Naive thymus-derived CD4-positive, alpha-beta T cell (primary cell): ENCODE results near the gene TRDN. TPM values are rescaled to one million over a fixed set of nuclear protein-coding genes. Genes with fewer than 3 reads are reported as not detected.

Experiments
- ATAC-seq: fragments of 150-1000 bp; cut with Tn5 transposase; 2 replicates; pipeline ENCODE4 v1.10.0; 2021; ENCODE audit warnings: mild to moderate bottlenecking, moderate library complexity
- CTCF ChIA-PET: fragments of 350-600 bp; sonication (Branson Sonifier 250); formaldehyde crosslinking; loops from one replicate; lab custom pipeline; 2021; ENCODE audit warnings: antibody characterized with exemption; lab: Charles Lee
- POLR2A ChIA-PET: fragments of 350-600 bp; sonication (Branson Sonifier 250); formaldehyde crosslinking; loops from one replicate; lab custom pipeline; 2021; ENCODE audit warnings: antibody characterized with exemption, inconsistent platforms; lab: Charles Lee
- DNase-seq, 9 donors: peaks; one replicate each; pipeline versions ENCODE4 v3.0.0 to v3.0.0-alpha.2; 2020 to 2022; ENCODE audit warnings: mixed read lengths in 1 of 9
- H3K27ac ChIP-seq: one replicate; pipeline ENCODE4 v1.7.0; 2013; ENCODE audit warnings: mild to moderate bottlenecking, low read depth, low read length, moderate library complexity
- H3K27me3 ChIP-seq, 2 donors: one replicate each; pipeline ENCODE4 v1.7.0; 2013; ENCODE audit warnings: low read length in 2 of 2, mild to moderate bottlenecking in 2 of 2, moderate library complexity in 2 of 2; ENCODE audit not compliant: control insufficient read depth in 2 of 2, insufficient read depth in 2 of 2
- H3K36me3 ChIP-seq, 3 experiments: 1 replicate in 2 of 3; 2 replicates in 1 of 3; pipeline ENCODE4 v1.7.0; 2013; ENCODE audit warnings: low read length in 3 of 3, mild to moderate bottlenecking in 3 of 3, moderate library complexity in 1 of 3; ENCODE audit not compliant: insufficient read depth in 3 of 3, control insufficient read depth in 2 of 3
- H3K4me1 ChIP-seq, 2 donors: one replicate each; pipeline ENCODE4 v1.7.0; 2013; ENCODE audit warnings: low read length in 2 of 2, mild to moderate bottlenecking in 2 of 2, moderate library complexity in 1 of 2; ENCODE audit not compliant: control insufficient read depth in 2 of 2, insufficient read depth in 2 of 2
- H3K4me3 ChIP-seq: 2 replicates; pipeline ENCODE4 v1.7.0; 2013; ENCODE audit warnings: mild to moderate bottlenecking, low read length
- H3K9me3 ChIP-seq, 3 experiments: 1 replicate in 2 of 3; 2 replicates in 1 of 3; pipeline ENCODE4 v1.7.0; 2013; ENCODE audit warnings: low read length in 3 of 3; ENCODE audit not compliant: control insufficient read depth in 2 of 3
- H3K27ac Mint-ChIP-seq, 9 donors: one replicate each; pipeline ENCODE4 v1.8.0; 2020 to 2022; ENCODE audit warnings: mixed read lengths in 9 of 9, mild to moderate bottlenecking in 8 of 9, moderate library complexity in 5 of 9, inconsistent platforms in 2 of 9
- H3K27me3 Mint-ChIP-seq, 5 donors: one replicate each; pipeline ENCODE4 v1.8.0; 2021 to 2022; ENCODE audit warnings: mixed read lengths in 5 of 5, mild to moderate bottlenecking in 1 of 5
- H3K36me3 Mint-ChIP-seq, 5 donors: one replicate each; pipeline ENCODE4 v1.8.0; 2020 to 2022; ENCODE audit warnings: mixed read lengths in 5 of 5, mild to moderate bottlenecking in 3 of 5, inconsistent platforms in 1 of 5
- H3K4me1 Mint-ChIP-seq, 7 donors: one replicate each; pipeline ENCODE4 v1.8.0; 2020 to 2022; ENCODE audit warnings: mixed read lengths in 7 of 7, mild to moderate bottlenecking in 3 of 7, inconsistent platforms in 1 of 7
- H3K4me3 Mint-ChIP-seq, 10 donors: one replicate each; pipeline ENCODE4 v1.8.0; 2020 to 2022; ENCODE audit warnings: mild to moderate bottlenecking in 10 of 10, mixed read lengths in 10 of 10, moderate library complexity in 6 of 10, inconsistent platforms in 2 of 10
- H3K9me3 Mint-ChIP-seq, 11 donors: one replicate each; pipeline ENCODE4 v1.8.0; 2020 to 2022; ENCODE audit warnings: mixed read lengths in 11 of 11, mild to moderate bottlenecking in 4 of 11, inconsistent platforms in 1 of 11, moderate library complexity in 1 of 11
- intact Hi-C, 2 donors: fragments of 100-400 bp; cut with micrococcal nuclease; formaldehyde crosslinking; loops; one replicate each; pipeline ENCODE4 v1.15.1; 2023
- polyA plus RNA-seq, 2 donors: library from polyadenylated mRNA; unstranded; fragments of 300-500 nt; fragmentation: Illumina TruSeq; gene quantifications; one replicate each; pipeline ENCODE4 v1.2.3, GENCODE V29; 2021
- total RNA-seq, 6 experiments: library from RNA in 5 of 6; stranded (reverse) in 5 of 6; gene quantifications; 1 replicate in 5 of 6; 2 replicates in 1 of 6; pipeline ENCODE4 v1.2.3 and lab custom pipeline; 2021 to 2026

The TRDN gene
- total and polyA plus RNA-seq, 7 experiments from 2014 or later, result not detected

DNA sequence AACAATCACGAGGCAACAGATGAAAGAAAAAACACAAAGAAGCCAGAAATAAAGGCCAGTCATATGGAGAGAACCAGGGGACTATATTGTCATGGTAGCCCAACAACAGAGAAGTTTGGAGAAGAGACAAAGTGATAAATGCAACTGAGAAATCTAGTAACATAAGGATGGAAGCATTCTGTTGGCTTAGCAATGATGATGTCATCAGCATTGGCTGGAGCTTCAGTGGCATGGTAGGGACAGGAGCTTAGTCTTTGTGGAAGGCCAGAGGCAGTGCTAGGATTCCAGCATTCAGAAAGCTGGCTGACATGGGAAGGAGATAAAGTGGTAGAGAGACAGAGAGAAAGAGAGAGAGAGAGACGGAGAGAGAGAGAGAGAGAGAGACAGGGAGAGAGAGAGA, 276.4 kb downstream of the TRDN start:
- H3K9me3 Mint-ChIP-seq, result peaks cover 0 to 15% (median 1%) of the 10 kb centered on the region in 11 donors
- Histone ChIP-seq H3K27ac (no peak overlapping the region), H3K4me1 (no peaks in the 10 kb centered on the region), H3K9me3 (no peaks in the 10 kb centered on the region), H3K36me3 (no peaks in the 10 kb centered on the region), H3K4me3 (no peak overlapping the region), H3K27me3 (no peaks in the 10 kb centered on the region)
- no peak overlapping the region for H3K4me3 Mint-ChIP-seq
- no peaks in the 10 kb centered on the region for H3K4me1 Mint-ChIP-seq
- CTCF ChIA-PET, result no interaction called here
- DNase-seq (no peak), ATAC-seq (no peak)
- POLR2A ChIA-PET, result no interaction called here
- no peaks in the 10 kb centered on the region for H3K36me3 Mint-ChIP-seq
- no peaks in the 10 kb centered on the region for H3K27me3 Mint-ChIP-seq
- no peak overlapping the region for H3K27ac Mint-ChIP-seq
- intact Hi-C loops, result no loop called here

DNA sequence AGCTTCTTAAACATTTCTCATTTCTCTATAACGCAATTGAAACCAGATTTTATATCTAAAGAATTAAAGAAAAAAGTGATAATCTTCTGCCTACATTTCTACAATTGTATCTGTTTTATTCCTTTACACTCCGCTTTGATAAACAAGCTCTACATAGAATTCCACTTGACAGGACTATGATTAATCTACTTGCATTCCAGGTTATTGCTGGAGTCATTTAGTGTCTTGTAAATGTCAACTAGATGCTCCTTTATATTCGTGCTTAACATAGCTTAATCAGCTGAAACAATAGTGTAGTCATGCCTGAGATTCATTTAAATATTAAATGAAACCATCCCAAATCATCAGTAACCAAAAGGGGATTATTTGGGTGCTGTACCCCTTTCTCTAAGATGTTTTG, 284.0 kb downstream of the TRDN start:
- no peak overlapping the region for H3K4me3 ChIP-seq
- H3K27me3 ChIP-seq, result no peaks in the 10 kb centered on the region
- Mint-ChIP-seq H3K36me3 (no peaks in the 10 kb centered on the region), H3K27ac (no peak overlapping the region), H3K4me1 (no peaks in the 10 kb centered on the region), H3K9me3 (peaks cover 0 to 7% (median 0%) of the 10 kb centered on the region in 11 donors), H3K4me3 (no peak overlapping the region), H3K27me3 (no peaks in the 10 kb centered on the region)
- CTCF ChIA-PET, result no interaction called here
- DNase-seq (no peak), ATAC-seq (no peak)
- no peak overlapping the region for H3K27ac ChIP-seq
- POLR2A ChIA-PET, result no interaction called here
- H3K9me3 ChIP-seq, result no peaks in the 10 kb centered on the region
- intact Hi-C loops, result no loop called here
- no peaks in the 10 kb centered on the region for H3K36me3 ChIP-seq
- H3K4me1 ChIP-seq, result no peaks in the 10 kb centered on the region

DNA sequence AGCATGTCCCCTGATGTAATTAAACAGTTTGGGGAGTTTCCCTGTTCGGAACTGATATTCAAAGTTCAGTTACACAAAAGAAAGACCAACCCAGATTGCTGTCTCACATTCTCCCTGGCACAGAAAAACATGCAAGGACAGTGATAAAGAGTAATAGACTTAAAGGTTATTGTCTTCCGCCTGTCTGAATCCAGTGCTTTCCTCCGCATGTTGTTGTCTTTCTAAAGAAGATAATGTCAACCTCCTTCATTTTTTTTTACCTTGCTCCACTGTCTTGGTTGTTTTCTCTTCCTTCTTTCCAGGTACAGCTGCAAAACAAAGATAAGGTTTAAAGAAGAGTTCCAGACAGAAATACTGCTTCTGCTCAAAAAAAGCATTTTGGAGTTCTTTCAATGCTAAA, 284.5 kb downstream of the TRDN start:
- Histone ChIP-seq H3K36me3 (no peaks in the 10 kb centered on the region), H3K9me3 (no peaks in the 10 kb centered on the region), H3K4me3 (no peak overlapping the region), H3K27ac (no peak overlapping the region), H3K4me1 (no peaks in the 10 kb centered on the region), H3K27me3 (no peaks in the 10 kb centered on the region)
- ChIA-PET CTCF (no interaction called here), POLR2A (no interaction called here)
- ATAC-seq, result no peak
- Mint-ChIP-seq H3K4me1 (no peaks in the 10 kb centered on the region), H3K4me3 (no peak overlapping the region), H3K9me3 (peaks cover 0 to 7% (median 0%) of the 10 kb centered on the region in 11 donors), H3K27ac (no peak overlapping the region), H3K27me3 (no peaks in the 10 kb centered on the region), H3K36me3 (no peaks in the 10 kb centered on the region)
- intact Hi-C loops, result no loop called here
- DNase-seq, result no peak

DNA sequence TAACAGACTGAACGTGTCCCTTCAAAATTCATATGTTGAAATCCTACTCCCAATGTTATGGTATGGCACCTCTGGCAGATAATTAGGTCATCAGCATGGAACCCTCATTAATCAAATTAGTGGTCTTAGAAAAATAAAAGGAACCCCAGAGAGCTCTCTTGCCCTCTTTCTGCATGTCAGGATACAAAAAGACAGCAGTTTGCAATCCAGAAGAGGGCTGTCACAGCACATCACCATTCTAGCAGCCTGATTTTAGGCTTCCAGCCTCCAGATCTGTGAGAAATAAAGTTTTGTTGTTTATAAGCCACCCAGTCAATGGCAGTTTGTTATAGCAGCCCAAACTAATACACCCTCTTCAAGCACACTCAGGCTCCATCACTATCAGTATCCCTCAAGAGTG, 292.9 kb downstream of the TRDN start:
- DNase-seq, result no peak
- no peaks in the 10 kb centered on the region for H3K27me3 ChIP-seq
- no peak overlapping the region for H3K27ac Mint-ChIP-seq
- H3K4me3 Mint-ChIP-seq, result no peak overlapping the region
- H3K36me3 ChIP-seq, result no peaks in the 10 kb centered on the region
- ChIA-PET CTCF (no interaction called here), POLR2A (no interaction called here)
- no peaks in the 10 kb centered on the region for H3K4me1 Mint-ChIP-seq
- intact Hi-C loops, result no loop called here
- ATAC-seq, result no peak
- H3K4me1 ChIP-seq, result no peaks in the 10 kb centered on the region
- no peaks in the 10 kb centered on the region for H3K36me3 Mint-ChIP-seq
- H3K9me3 Mint-ChIP-seq, result peaks cover 0 to 3% (median 0%) of the 10 kb centered on the region in 11 donors
- H3K27me3 Mint-ChIP-seq, result no peaks in the 10 kb centered on the region
- H3K4me3 ChIP-seq, result no peak overlapping the region
- H3K27ac ChIP-seq, result no peak overlapping the region
- no peaks in the 10 kb centered on the region for H3K9me3 ChIP-seq

DNA sequence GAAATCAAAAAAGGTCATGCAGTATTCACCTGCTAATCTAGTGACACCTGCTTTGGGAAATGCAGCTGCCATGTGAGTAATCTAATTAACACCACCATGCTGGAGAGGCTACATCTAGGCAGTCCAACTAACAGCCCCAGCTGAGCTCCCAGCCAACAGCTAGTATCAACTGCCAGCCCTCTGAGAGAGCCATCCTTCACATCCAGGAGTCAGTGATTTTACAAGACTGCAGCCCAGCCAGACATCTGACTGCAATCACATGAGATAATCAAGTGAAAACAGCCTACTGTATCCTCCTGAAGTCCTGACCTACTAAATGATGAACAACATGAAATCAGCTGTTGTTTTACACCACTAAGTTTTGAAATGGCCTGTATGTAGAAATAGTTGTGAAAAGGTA, 298.4 kb downstream of the TRDN start:
- no peak overlapping the region for H3K27ac ChIP-seq
- no peaks in the 10 kb centered on the region for H3K27me3 Mint-ChIP-seq
- H3K9me3 Mint-ChIP-seq, result peaks cover 0 to 2% (median 0%) of the 10 kb centered on the region in 11 donors
- ChIA-PET CTCF (no interaction called here), POLR2A (no interaction called here)
- DNase-seq, result no peak
- H3K4me3 Mint-ChIP-seq, result no peak overlapping the region
- H3K27ac Mint-ChIP-seq, result no peak overlapping the region
- no peaks in the 10 kb centered on the region for H3K9me3 ChIP-seq
- no peaks in the 10 kb centered on the region for H3K36me3 ChIP-seq
- no peaks in the 10 kb centered on the region for H3K36me3 Mint-ChIP-seq
- intact Hi-C loops, result no loop called here
- no peaks in the 10 kb centered on the region for H3K27me3 ChIP-seq
- no peaks in the 10 kb centered on the region for H3K4me1 Mint-ChIP-seq
- no peak for ATAC-seq
- H3K4me3 ChIP-seq, result no peak overlapping the region
- H3K4me1 ChIP-seq, result no peaks in the 10 kb centered on the region

DNA sequence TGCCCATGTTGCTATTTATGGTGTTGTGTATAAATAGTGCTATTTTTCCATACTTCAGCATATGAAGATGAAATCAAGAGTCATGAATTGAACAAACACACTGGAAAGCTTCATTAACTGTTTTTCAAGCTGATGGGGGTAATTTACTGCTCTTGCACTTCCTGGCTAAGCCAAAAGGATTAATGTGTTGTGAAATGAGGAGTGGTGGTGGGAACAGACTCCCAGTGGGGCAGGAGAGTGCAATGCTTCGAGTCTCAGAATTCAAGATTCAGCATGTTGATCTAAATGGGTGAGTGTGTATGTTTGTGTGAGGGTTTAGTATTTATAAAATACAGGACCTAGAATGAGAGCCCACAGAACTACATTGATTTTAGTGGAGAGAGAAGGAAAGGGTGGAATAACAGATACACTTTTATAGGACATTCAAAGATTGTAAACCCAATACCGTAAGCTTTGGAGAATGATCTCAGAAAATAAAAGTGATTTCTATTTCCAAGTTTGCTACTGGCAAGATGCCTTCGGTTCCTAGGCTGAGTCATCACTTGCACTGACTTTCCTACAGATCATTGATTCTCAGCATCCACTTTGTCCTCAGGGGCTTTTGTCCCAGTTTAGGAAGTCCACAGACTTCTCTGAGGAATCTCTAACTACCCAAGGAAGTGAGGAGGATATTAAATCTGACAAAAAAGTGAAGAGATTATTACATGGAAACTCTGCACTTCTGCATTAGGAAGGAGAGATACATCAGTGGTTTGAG, 303.6 kb downstream of the TRDN start:
- no peak for ATAC-seq
- H3K27ac ChIP-seq, result no peak overlapping the region
- H3K27me3 ChIP-seq, result no peaks in the 10 kb centered on the region
- peaks cover 0 to 4% (median 0%) of the 10 kb centered on the region in 11 donors for H3K9me3 Mint-ChIP-seq
- H3K27ac Mint-ChIP-seq, result no peak overlapping the region
- POLR2A ChIA-PET, result no interaction called here
- no peak overlapping the region for H3K4me3 Mint-ChIP-seq
- DNase-seq, result no peak
- no peaks in the 10 kb centered on the region for H3K4me1 ChIP-seq
- CTCF ChIA-PET, result no interaction called here
- no peaks in the 10 kb centered on the region for H3K27me3 Mint-ChIP-seq
- no peaks in the 10 kb centered on the region for H3K36me3 ChIP-seq
- H3K4me3 ChIP-seq, result no peak overlapping the region
- H3K9me3 ChIP-seq, result no peaks in the 10 kb centered on the region
- intact Hi-C loops, result no loop called here
- no peaks in the 10 kb centered on the region for H3K4me1 Mint-ChIP-seq
- H3K36me3 Mint-ChIP-seq, result no peaks in the 10 kb centered on the region

DNA sequence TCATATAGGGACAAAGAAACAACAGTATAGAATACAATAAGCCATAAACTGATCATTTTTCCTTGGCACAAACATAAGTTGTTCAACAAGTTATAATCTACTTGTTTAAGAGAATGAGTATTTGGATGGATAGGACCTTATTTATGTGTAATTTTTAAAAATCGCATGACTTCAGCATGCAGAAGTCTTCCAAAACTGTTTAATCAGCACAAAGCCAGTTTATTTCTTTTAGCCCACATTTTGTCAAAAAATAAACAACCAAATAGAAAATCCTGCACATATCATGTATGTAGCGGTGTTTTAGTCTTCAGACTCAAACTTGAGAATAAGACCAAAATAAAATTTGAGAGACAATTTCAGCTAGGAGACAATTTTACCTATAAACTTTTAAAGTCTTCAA, 304.7 kb downstream of the TRDN start:
- H3K4me3 Mint-ChIP-seq, result no peak overlapping the region

More for the DNA sequence above, 304.7 kb downstream of the TRDN start:
- intact Hi-C loops, result no loop called here
- ChIA-PET CTCF (no interaction called here), POLR2A (no interaction called here)
- Histone ChIP-seq H3K4me3 (no peak overlapping the region), H3K36me3 (no peaks in the 10 kb centered on the region), H3K27ac (no peak overlapping the region), H3K27me3 (no peaks in the 10 kb centered on the region), H3K9me3 (no peaks in the 10 kb centered on the region), H3K4me1 (no peaks in the 10 kb centered on the region)
- no peak overlapping the region for H3K27ac Mint-ChIP-seq
- ATAC-seq (no peak), DNase-seq (no peak)
- H3K9me3 Mint-ChIP-seq, result peaks cover 0 to 4% (median 0%) of the 10 kb centered on the region in 11 donors
- no peaks in the 10 kb centered on the region for H3K4me1 Mint-ChIP-seq
- H3K27me3 Mint-ChIP-seq, result no peaks in the 10 kb centered on the region
- H3K36me3 Mint-ChIP-seq, result no peaks in the 10 kb centered on the region
